ENCODE data around the gene TIRAP.

DNA sequence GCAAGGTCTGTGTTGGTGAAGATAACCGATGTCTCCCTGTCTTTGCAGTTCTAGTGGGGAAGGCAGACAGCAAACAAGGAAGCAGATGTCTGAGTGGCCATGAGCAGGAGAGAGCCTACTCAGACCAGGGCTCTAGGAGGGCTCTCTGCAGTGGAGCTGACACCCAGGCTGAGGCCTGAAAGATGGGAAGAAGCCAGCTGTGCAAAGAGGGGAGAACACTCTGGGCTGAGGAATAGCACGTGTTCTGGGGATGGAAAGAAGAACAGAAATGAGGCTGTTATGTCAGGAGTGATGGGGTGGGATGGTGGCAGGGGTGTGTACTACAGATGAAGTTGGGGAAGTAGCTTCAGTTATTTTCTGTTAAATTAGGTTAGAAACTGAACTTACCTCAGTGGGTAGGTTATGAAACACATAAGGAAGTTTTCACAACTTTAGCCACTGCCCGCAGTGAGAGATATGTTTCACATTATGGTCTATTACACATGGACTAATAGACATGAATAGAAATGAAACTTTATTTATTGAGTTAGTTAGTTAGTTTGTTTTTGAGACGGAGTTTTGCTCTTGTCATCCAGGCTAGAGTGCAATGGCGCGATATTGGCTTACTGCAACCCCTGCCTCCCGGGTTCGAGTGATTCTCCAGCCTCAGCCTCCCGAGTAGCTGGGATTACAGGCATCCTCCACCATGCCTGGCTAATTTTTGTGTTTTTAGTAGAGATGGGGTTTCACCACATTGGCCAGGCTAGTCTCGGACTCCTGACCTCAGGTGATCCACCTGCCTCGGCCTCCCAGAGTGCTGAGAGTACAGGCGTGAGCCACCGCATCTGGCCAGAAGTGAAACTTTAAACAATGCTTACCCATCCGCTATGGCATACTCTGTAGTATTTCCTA, 28.8 kb downstream of the TIRAP start:
- no peak for TF ChIP-seq POLR2AphosphoS5 (IDR thresholded peaks at IDR 0.05; ENCODE audit: low read depth, low read length)
- TF ChIP-seq, protein P1, sequence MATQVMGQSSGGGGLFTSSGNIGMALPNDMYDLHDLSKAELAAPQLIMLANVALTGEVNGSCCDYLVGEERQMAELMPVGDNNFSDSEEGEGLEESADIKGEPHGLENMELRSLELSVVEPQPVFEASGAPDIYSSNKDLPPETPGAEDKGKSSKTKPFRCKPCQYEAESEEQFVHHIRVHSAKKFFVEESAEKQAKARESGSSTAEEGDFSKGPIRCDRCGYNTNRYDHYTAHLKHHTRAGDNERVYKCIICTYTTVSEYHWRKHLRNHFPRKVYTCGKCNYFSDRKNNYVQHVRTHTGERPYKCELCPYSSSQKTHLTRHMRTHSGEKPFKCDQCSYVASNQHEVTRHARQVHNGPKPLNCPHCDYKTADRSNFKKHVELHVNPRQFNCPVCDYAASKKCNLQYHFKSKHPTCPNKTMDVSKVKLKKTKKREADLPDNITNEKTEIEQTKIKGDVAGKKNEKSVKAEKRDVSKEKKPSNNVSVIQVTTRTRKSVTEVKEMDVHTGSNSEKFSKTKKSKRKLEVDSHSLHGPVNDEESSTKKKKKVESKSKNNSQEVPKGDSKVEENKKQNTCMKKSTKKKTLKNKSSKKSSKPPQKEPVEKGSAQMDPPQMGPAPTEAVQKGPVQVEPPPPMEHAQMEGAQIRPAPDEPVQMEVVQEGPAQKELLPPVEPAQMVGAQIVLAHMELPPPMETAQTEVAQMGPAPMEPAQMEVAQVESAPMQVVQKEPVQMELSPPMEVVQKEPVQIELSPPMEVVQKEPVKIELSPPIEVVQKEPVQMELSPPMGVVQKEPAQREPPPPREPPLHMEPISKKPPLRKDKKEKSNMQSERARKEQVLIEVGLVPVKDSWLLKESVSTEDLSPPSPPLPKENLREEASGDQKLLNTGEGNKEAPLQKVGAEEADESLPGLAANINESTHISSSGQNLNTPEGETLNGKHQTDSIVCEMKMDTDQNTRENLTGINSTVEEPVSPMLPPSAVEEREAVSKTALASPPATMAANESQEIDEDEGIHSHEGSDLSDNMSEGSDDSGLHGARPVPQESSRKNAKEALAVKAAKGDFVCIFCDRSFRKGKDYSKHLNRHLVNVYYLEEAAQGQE (IDR thresholded peaks at IDR 0.05; ENCODE audit: insufficient read depth in 1 of 2, low read depth in 2 of 2, low read length in 2 of 2) = no peak

All from PFSK-1 (cell line).